GM23338 (cell line): ENCODE data around the gene BEND5. TPM values are rescaled to one million over a fixed set of nuclear protein-coding genes. Genes with fewer than 3 reads are reported as not detected.

Experiments used
- ATAC-seq: fragments of 200-7000 bp; cut with Tn5 transposase; 3 replicates; pipeline ENCODE4 v1.9.1; 2020
- DNase-seq: peaks from one replicate; pipeline ENCODE4 v3.0.0-alpha.2; 2015; ENCODE audit warnings: low spot score
- H2AFZ ChIP-seq: fragments of 200-600 bp; sonication (generic); 2 replicates; pipeline ENCODE4 v1.8.0; 2016; ENCODE audit warnings: antibody characterized with exemption, mild to moderate bottlenecking, moderate library complexity
- H3F3A ChIP-seq: fragments of 200-600 bp; sonication (generic); replicated peaks from 2 replicates; pipeline ENCODE4 v1.8.0; 2017; ENCODE audit warnings: antibody characterized with exemption, mixed run types, low read depth
- H3K27ac ChIP-seq: fragments of 200-600 bp; sonication (generic); 2 replicates; pipeline ENCODE4 v1.6.1; 2016; ENCODE audit warnings: low read depth
- H3K27me3 ChIP-seq: fragments of 200-600 bp; sonication (generic); 2 replicates; pipeline ENCODE4 v1.8.0; 2016; ENCODE audit warnings: mild to moderate bottlenecking, mixed run types, moderate library complexity; ENCODE audit not compliant: insufficient read depth
- H3K36me3 ChIP-seq: fragments of 200-600 bp; sonication (generic); 2 replicates; pipeline ENCODE4 v1.8.0; 2016; ENCODE audit warnings: mild to moderate bottlenecking; ENCODE audit not compliant: insufficient read depth
- H3K4me1 ChIP-seq: fragments of 200-600 bp; sonication (generic); 2 replicates; pipeline ENCODE4 v1.8.0; 2016; ENCODE audit warnings: mild to moderate bottlenecking, moderate library complexity; ENCODE audit not compliant: insufficient read depth
- H3K4me2 ChIP-seq: fragments of 200-600 bp; sonication (generic); 2 replicates; pipeline ENCODE4 v1.7.1; 2017; ENCODE audit warnings: mixed run types
- H3K4me3 ChIP-seq: fragments of 200-600 bp; sonication (generic); 2 replicates; pipeline ENCODE4 v1.6.1; 2016; ENCODE audit warnings: mixed run types
- H3K79me2 ChIP-seq: fragments of 200-600 bp; sonication (generic); replicated peaks from 2 replicates; pipeline ENCODE4 v1.8.0; 2017; ENCODE audit warnings: mild to moderate bottlenecking; ENCODE audit not compliant: insufficient read depth
- H3K9me2 ChIP-seq: fragments of 200-600 bp; sonication (generic); 2 replicates; pipeline ENCODE4 v1.8.0; 2017; ENCODE audit not compliant: insufficient read depth
- H4K20me1 ChIP-seq: fragments of 200-600 bp; sonication (generic); replicated peaks from 2 replicates; pipeline ENCODE4 v1.8.0; 2017; ENCODE audit warnings: mild to moderate bottlenecking; ENCODE audit not compliant: insufficient read depth
- H3K27ac Mint-ChIP-seq: 2 replicates; pipeline ENCODE4 v1.8.0; 2020; ENCODE audit warnings: inconsistent platforms, mild to moderate bottlenecking, moderate library complexity, mixed read lengths
- H3K27me3 Mint-ChIP-seq: 3 replicates; pipeline ENCODE4 v1.8.0; 2022; ENCODE audit warnings: low read depth, mild to moderate bottlenecking, moderate library complexity, mixed read lengths, inconsistent platforms; ENCODE audit not compliant: insufficient read depth, poor library complexity
- H3K36me3 Mint-ChIP-seq: 3 replicates; pipeline ENCODE4 v1.8.0; 2021; ENCODE audit warnings: low read depth, mild to moderate bottlenecking, inconsistent platforms, moderate library complexity, mixed read lengths
- H3K4me1 Mint-ChIP-seq: 3 replicates; pipeline ENCODE4 v1.8.0; 2020; ENCODE audit warnings: mild to moderate bottlenecking, inconsistent platforms, mixed read lengths
- H3K4me3 Mint-ChIP-seq: 3 replicates; pipeline ENCODE4 v1.8.0; 2021; ENCODE audit warnings: moderate library complexity, mild to moderate bottlenecking, inconsistent platforms, mixed read lengths
- H3K9me3 Mint-ChIP-seq: 3 replicates; pipeline ENCODE4 v1.8.0; 2020; ENCODE audit warnings: moderate library complexity, mild to moderate bottlenecking, inconsistent platforms, mixed read lengths
- ETS1 ChIP-seq: IDR thresholded peaks from 2 replicates; pipeline ENCODE4 v1.6.1; 2016; ENCODE audit warnings: antibody characterized with exemption
- EZH2 ChIP-seq: fragments of 200-600 bp; sonication (generic); IDR thresholded peaks from one replicate; pipeline ENCODE4 v1.8.0; 2017; ENCODE audit warnings: antibody characterized with exemption, mild to moderate bottlenecking, low read depth; ENCODE audit not compliant: unreplicated experiment
- EZH2phosphoT487 ChIP-seq: fragments of 200-600 bp; sonication (generic); IDR thresholded peaks from one replicate; pipeline ENCODE4 v1.8.1; 2018; ENCODE audit warnings: antibody characterized with exemption; ENCODE audit not compliant: unreplicated experiment
- NANOG ChIP-seq: IDR thresholded peaks from 2 replicates; pipeline ENCODE4 v1.6.1; 2016; ENCODE audit warnings: antibody characterized with exemption, borderline replicate concordance
- REST ChIP-seq: IDR thresholded peaks from one replicate; pipeline ENCODE4 v1.6.1; 2018; ENCODE audit warnings: antibody characterized with exemption; ENCODE audit not compliant: unreplicated experiment
- STAT1 ChIP-seq: IDR thresholded peaks from one replicate; pipeline ENCODE4 v1.6.1; 2016; ENCODE audit warnings: antibody characterized with exemption; ENCODE audit not compliant: unreplicated experiment
- ZNF114 ChIP-seq: fragments of 250-450 bp; sonication (Bioruptor Pico); IDR thresholded peaks from 2 replicates; pipeline ENCODE4 v1.5.0; 2020; ENCODE audit warnings: mild to moderate bottlenecking, moderate library complexity
- ZNF331 ChIP-seq: fragments of 250-450 bp; sonication (Bioruptor Pico); IDR thresholded peaks from 2 replicates; pipeline ENCODE4 v1.5.0; 2020; ENCODE audit warnings: low read depth, mild to moderate bottlenecking, moderate library complexity
- polyA plus RNA-seq: library from polyadenylated mRNA; unstranded; fragments of >200 nt; fragmentation: Nextera tagmentation; extraction: Ambion mirVana; gene quantifications from 2 replicates; pipeline ENCODE4 v1.2.1, GENCODE V29; 2016
- total RNA-seq: library from RNA; depleted of rRNA; stranded (reverse); fragments of >200 nt; shearing (Covaris generic); gene quantifications from 2 replicates; pipeline ENCODE4 v1.2.3, GENCODE V29; 2014
- TF ChIP-seq, protein P1 (sequence below), 2 experiments: fragments of 200-600 bp in 1 of 2; sonication (generic) in 1 of 2; conservative IDR thresholded peaks; 2 replicates each; pipeline versions ENCODE4 v1.5.1 to v1.6.1; 2016 to 2017; ENCODE audit warnings: antibody characterized with exemption in 2 of 2, low read depth in 2 of 2, mild to moderate bottlenecking in 2 of 2, moderate library complexity in 1 of 2

BEND5 gene
- total and polyA plus RNA-seq, 2 experiments from 2014 or later: 6.8 to 12.3 TPM

DNA sequence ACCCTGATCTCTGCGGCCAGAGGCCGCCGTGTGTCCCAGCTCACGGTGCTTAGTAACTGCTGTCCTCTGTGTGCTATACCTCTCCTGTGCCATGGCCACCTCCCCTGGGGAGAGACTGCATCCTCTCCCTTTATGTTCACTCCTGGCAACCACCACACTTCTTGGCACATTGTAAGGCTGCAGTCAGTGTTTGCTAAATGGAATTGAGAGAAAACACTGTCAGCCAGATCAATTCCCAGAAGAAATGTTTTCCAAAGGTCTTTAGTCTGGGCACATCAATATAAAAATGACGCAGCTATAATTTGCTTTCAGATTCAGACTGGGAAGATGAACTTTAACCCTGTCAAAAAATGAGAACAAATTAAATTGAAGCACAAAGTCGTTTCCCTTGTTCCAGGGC, 96.8 kb downstream of the BEND5 start (continued):
- no peak for TF ChIP-seq REST
- TF ChIP-seq ETS1: no peak
- TF ChIP-seq ZNF331 (CRISPR knock-in tag): no peak
- TF ChIP-seq EZH2: no peak
- TF ChIP-seq STAT1: no peak

DNA sequence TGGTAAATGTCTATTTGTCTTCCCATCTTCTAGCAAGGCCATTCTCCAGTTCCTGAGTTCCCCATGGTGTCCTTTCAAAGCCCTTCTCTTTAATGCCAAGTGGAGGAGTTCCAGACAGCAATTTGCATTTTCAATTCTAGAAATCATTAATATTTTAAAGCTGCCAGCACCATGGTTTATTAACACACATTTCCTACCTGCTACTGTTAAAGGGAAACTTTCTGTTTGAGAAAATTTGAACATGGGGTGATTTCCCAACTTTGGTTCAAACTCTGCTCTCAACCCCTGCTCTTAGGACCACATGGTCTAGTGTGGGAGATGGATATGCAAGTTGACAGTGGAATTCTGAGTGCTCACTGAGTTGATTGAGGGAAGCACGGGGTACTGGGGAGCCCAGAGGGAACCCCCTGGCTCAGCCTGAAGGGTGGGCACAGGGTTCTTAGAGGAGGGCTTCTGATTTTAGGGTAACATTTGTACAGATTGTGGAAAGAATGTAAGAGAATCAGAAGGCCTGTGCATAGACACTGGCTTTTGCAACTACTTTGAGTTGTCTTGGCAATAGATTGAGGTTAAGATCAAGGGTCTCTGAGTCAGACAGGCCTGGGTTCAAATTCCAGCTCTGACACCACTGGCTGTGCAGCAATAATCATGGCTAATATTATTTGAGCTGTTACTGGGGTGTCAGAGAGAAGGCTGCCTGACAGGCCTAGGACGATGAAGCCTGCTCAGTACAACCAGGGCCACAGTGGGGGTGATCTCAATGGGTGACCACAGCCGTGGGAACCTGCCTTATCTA, 97.8 kb downstream of the BEND5 start:
- H3K4me1 ChIP-seq: peaks cover 3% of the 10 kb centered on the region; the same call in 1 of the 2 replicates
- no peak for DNase-seq
- H3K36me3 ChIP-seq: no peaks in the 10 kb centered on the region
- H3K4me2 ChIP-seq: no peak overlapping the region
- Mint-ChIP-seq H3K27me3 (no peaks in the 10 kb centered on the region), H3K4me3 (no peak overlapping the region), H3K4me1 (peaks cover 17% of the 10 kb centered on the region), H3K27ac (no peak overlapping the region), H3K9me3 (no peaks in the 10 kb centered on the region), H3K36me3 (no peaks in the 10 kb centered on the region)
- H3K9me2 ChIP-seq: no peaks in the 10 kb centered on the region
- no peak for ATAC-seq
- H3K79me2 ChIP-seq: no peaks in the 10 kb centered on the region
- TF ChIP-seq STAT1: no peak
- no peak for TF ChIP-seq EZH2
- no peak for TF ChIP-seq NANOG
- TF ChIP-seq, protein P1, sequence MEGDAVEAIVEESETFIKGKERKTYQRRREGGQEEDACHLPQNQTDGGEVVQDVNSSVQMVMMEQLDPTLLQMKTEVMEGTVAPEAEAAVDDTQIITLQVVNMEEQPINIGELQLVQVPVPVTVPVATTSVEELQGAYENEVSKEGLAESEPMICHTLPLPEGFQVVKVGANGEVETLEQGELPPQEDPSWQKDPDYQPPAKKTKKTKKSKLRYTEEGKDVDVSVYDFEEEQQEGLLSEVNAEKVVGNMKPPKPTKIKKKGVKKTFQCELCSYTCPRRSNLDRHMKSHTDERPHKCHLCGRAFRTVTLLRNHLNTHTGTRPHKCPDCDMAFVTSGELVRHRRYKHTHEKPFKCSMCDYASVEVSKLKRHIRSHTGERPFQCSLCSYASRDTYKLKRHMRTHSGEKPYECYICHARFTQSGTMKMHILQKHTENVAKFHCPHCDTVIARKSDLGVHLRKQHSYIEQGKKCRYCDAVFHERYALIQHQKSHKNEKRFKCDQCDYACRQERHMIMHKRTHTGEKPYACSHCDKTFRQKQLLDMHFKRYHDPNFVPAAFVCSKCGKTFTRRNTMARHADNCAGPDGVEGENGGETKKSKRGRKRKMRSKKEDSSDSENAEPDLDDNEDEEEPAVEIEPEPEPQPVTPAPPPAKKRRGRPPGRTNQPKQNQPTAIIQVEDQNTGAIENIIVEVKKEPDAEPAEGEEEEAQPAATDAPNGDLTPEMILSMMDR (conservative IDR thresholded peaks at IDR 0.05; ENCODE audit: low read depth in 2 of 2): no peak
- no peak for TF ChIP-seq ZNF114 (CRISPR knock-in tag)
- no peak for TF ChIP-seq EZH2phosphoT487
- H3F3A ChIP-seq: no peaks in the 10 kb centered on the region
- no peaks in the 10 kb centered on the region for H4K20me1 ChIP-seq
- H3K27ac ChIP-seq: no peak overlapping the region
- H2AFZ ChIP-seq: no peak overlapping the region
- H3K27me3 ChIP-seq: no peaks in the 10 kb centered on the region
- no peak overlapping the region for H3K4me3 ChIP-seq
